Sigmoid colon (tissue), 7 donors: ENCODE data around the gene CSNK1E. TPM values are rescaled to one million over a fixed set of nuclear protein-coding genes. Genes with fewer than 3 reads are reported as not detected.

Source experiments
- DNase-seq: peaks from one replicate; pipeline ENCODE4 v3.0.0-alpha.2; 2019
- H3K27ac ChIP-seq, 4 donors: fragments of 200-600 bp; sonication (generic); one replicate each; pipeline ENCODE4 v1.5.1; 2016 to 2019; ENCODE audit warnings: mild to moderate bottlenecking in 1 of 4
- H3K27me3 ChIP-seq, 3 donors: fragments of 200-600 bp; sonication (generic); one replicate each; pipeline ENCODE4 v1.5.1; 2019; ENCODE audit warnings: mild to moderate bottlenecking in 1 of 3
- H3K36me3 ChIP-seq, 4 donors: fragments of 200-600 bp; sonication (generic); one replicate each; pipeline ENCODE4 v1.5.1; 2016 to 2019
- H3K4me1 ChIP-seq, 4 donors: fragments of 200-600 bp; sonication (generic); one replicate each; pipeline ENCODE4 v1.5.1; 2017 to 2019
- H3K4me3 ChIP-seq, 4 donors: fragments of 200-600 bp; sonication (generic); one replicate each; pipeline ENCODE4 v1.5.1; 2017 to 2019; ENCODE audit warnings: mild to moderate bottlenecking in 2 of 4, moderate library complexity in 1 of 4
- H3K9me3 ChIP-seq, 4 donors: fragments of 200-600 bp in 3 of 4; sonication (generic) in 3 of 4; one replicate each; pipeline versions ENCODE4 v1.5.1 to v1.6.1; 2013 to 2019
- CTCF ChIP-seq, 4 experiments: fragments of 450-650 bp in 3 of 4; fragments of 200-600 bp in 1 of 4; IDR thresholded peaks; one replicate each; pipeline ENCODE4 v1.5.1; 2016 to 2019; ENCODE audit warnings: antibody characterized with exemption in 4 of 4, mild to moderate bottlenecking in 3 of 4, moderate library complexity in 2 of 4
- EP300 ChIP-seq, 4 donors: sonication (generic); formaldehyde crosslinking; IDR thresholded peaks; one replicate each; pipeline ENCODE4 v1.6.1; 2017; ENCODE audit warnings: antibody characterized with exemption in 4 of 4
- POLR2A ChIP-seq, 2 donors: fragments of 450-650 bp; IDR thresholded peaks; one replicate each; pipeline ENCODE4 v1.6.1; 2016; ENCODE audit warnings: antibody characterized with exemption in 2 of 2, mild to moderate bottlenecking in 2 of 2, moderate library complexity in 2 of 2
- POLR2AphosphoS5 ChIP-seq, 4 donors: sonication (generic); formaldehyde crosslinking; IDR thresholded peaks; one replicate each; pipeline ENCODE4 v1.6.1; 2017; ENCODE audit warnings: antibody characterized with exemption in 4 of 4
- WGBS, 2 donors: extraction: QIAGEN DNeasy Blood & Tissue Kit; methylation state at CpG; one replicate each; pipeline ENCODE4 v1.1.7; 2013; 5-methylcytosine and 5-hydroxymethylcytosine counted together
- intact Hi-C: fragments of 100-400 bp; cut with DNase I; formaldehyde crosslinking; loops from one replicate; pipeline ENCODE4 v1.15.1; 2023
- polyA plus RNA-seq, 3 donors: library from polyadenylated mRNA; stranded (reverse); fragments of 200-250 nt; gene quantifications; one replicate each; pipeline ENCODE4 v1.2.3, GENCODE V29; 2013
- small RNA-seq, 3 donors: library from RNA; depleted of rRNA; stranded (forward); fragments of <200 nt; gene quantifications; one replicate each; pipeline ENCODE3, GENCODE V24; 2016
- total RNA-seq, 4 donors: library from RNA; depleted of rRNA; stranded (reverse); fragments of >200 nt; gene quantifications; one replicate each; pipeline ENCODE4 v1.1.0, GENCODE V29; 2016
- donor health status: healthy with polysubstance abuse.
- donor health status: Bipolar disorder and iron deficiency.
- donor health status: healthy.

The CSNK1E gene
- total and polyA plus RNA-seq, 7 donors, result 33.6 to 116 (median 63.7) TPM

- intact Hi-C loops, result no loop called here
- Histone ChIP-seq H3K4me1 (peaks cover 0 to 46% (median 31%) of the 10 kb centered on the region in 4 donors), H3K27ac (peak overlapping the region in 3 of 4 donors; percentile 16 to 74 (median 48)), H3K4me3 (no peak overlapping the region), H3K27me3 (no peaks in the 10 kb centered on the region), H3K9me3 (no peaks in the 10 kb centered on the region), H3K36me3 (peaks cover 8 to 49% (median 14%) of the 10 kb centered on the region in 4 donors)
- WGBS, 2 donors, result 17 to 54% methylated on average over 6 of the region's 6 CpGs
- TF ChIP-seq CTCF (IDR thresholded peaks at IDR 0.05) (no peak), EP300 (IDR thresholded peaks at IDR 0.05) (no peak), POLR2AphosphoS5 (IDR thresholded peaks at IDR 0.05) (no peak), POLR2A (IDR thresholded peaks at IDR 0.05) (no peak)
- DNase-seq, result no peak
Observed at GRCh38 chr22:38240734-38241252, 76.4 kb downstream of the CSNK1E start.

Small RNA genes lying within 50 kb of the gene (small RNA-seq; reads per million reads assigned to genes)
- gene RF00017, result 0 reads per million in 3 donors

Other genes starting within 250 kb of the CSNK1E start
- under 1 TPM in 2 of 4 donors, not detected in 2; 0.55 to 0.71 TPM for gene SLC16A8, start 233.2 kb downstream of the CSNK1E start, total RNA-seq
- gene SLC16A8, start 233.2 kb downstream of the CSNK1E start, polyA plus RNA-seq, result under 1 TPM in 1 of 3 donors, not detected in 2; 0.20 TPM
- under 1 TPM; 0.16 to 0.71 (median 0.27) TPM for gene BAIAP2L2, start 206.7 kb downstream of the CSNK1E start, total RNA-seq
- 10 to 100 TPM; 25.8 to 48.7 (median 34.7) TPM for gene BAIAP2L2, start 206.7 kb downstream of the CSNK1E start, polyA plus RNA-seq
- 10 to 100 TPM; 10.7 to 36.2 (median 26.5) TPM for gene PLA2G6, start 135.6 kb downstream of the CSNK1E start, total RNA-seq
- gene PLA2G6, start 135.6 kb downstream of the CSNK1E start, polyA plus RNA-seq, result 10 to 100 TPM in 1 of 3 donors, 1 to 10 TPM in 2; 6.6 to 21.1 (median 8.6) TPM
- 100 to 1,000 TPM in 1 of 4 donors, 10 to 100 TPM in 3; 15.3 to 104 (median 26.1) TPM for gene MAFF, start 115.4 kb downstream of the CSNK1E start, total RNA-seq
- 10 to 100 TPM; 18.5 to 41.4 (median 35.4) TPM for gene MAFF, start 115.4 kb downstream of the CSNK1E start, polyA plus RNA-seq
- gene TMEM184B, start 44.4 kb downstream of the CSNK1E start, total RNA-seq, result 10 to 100 TPM; 42.6 to 96.4 (median 68.1) TPM
- 10 to 100 TPM in 1 of 3 donors, 1 to 10 TPM in 2; 7.2 to 34.3 (median 8.1) TPM for gene TMEM184B, start 44.4 kb downstream of the CSNK1E start, polyA plus RNA-seq
- gene KCNJ4, start 137.8 kb upstream of the CSNK1E start, total RNA-seq, result not detected
- under 1 TPM in 1 of 3 donors, not detected in 2; 0.03 TPM for gene KCNJ4, start 137.8 kb upstream of the CSNK1E start, polyA plus RNA-seq
- 1 to 10 TPM; 2.5 to 5.5 (median 2.9) TPM for gene KDELR3, start 150.7 kb upstream of the CSNK1E start, total RNA-seq
- gene KDELR3, start 150.7 kb upstream of the CSNK1E start, polyA plus RNA-seq, result 10 to 100 TPM in 2 of 3 donors, 1 to 10 TPM in 1; 7.4 to 14.3 (median 10.2) TPM
- 100 to 1,000 TPM; 504 to 630 (median 591) TPM for gene DDX17, start 188.9 kb upstream of the CSNK1E start, total RNA-seq
- gene DDX17, start 188.9 kb upstream of the CSNK1E start, polyA plus RNA-seq, result 100 to 1,000 TPM in 1 of 3 donors, 10 to 100 TPM in 2; 54.7 to 175 (median 62.0) TPM